Smooth muscle cell (in vitro differentiated cells): Measurements from ENCODE around the gene CDH12. TPM values are rescaled to one million over a fixed set of nuclear protein-coding genes. Genes with fewer than 3 reads are reported as not detected.

Experiments used
- DNase-seq: peaks from one replicate; lab custom pipeline; 2025; ENCODE audit not compliant: unreplicated experiment; lab: John Stamatoyannopoulos, UW
- H2AFZ ChIP-seq: fragments of 200-600 bp; sonication (generic); 2 replicates; pipeline ENCODE4 v1.6.0; 2016; ENCODE audit warnings: antibody characterized with exemption, low read depth, mild to moderate bottlenecking
- H3F3A ChIP-seq: fragments of 200-600 bp; sonication (generic); 2 replicates; pipeline ENCODE4 v1.6.0; 2017; ENCODE audit warnings: antibody characterized with exemption, low read depth
- H3K27ac ChIP-seq: fragments of 200-600 bp; sonication (generic); 2 replicates; pipeline ENCODE4 v1.5.1; 2016; ENCODE audit warnings: low read depth, mild to moderate bottlenecking
- H3K27me3 ChIP-seq: fragments of 200-600 bp; sonication (generic); 2 replicates; pipeline ENCODE4 v1.6.1; 2016; ENCODE audit warnings: low read depth, mild to moderate bottlenecking
- H3K36me3 ChIP-seq: fragments of 200-600 bp; sonication (generic); 2 replicates; pipeline ENCODE4 v1.5.1; 2016; ENCODE audit warnings: low read depth
- H3K4me1 ChIP-seq: fragments of 200-600 bp; sonication (generic); 2 replicates; pipeline ENCODE4 v1.5.1; 2016; ENCODE audit warnings: low read depth
- H3K4me2 ChIP-seq: fragments of 200-600 bp; sonication (generic); 2 replicates; pipeline ENCODE4 v1.6.0; 2016; ENCODE audit warnings: mild to moderate bottlenecking
- H3K4me3 ChIP-seq: fragments of 200-600 bp; sonication (generic); 2 replicates; pipeline ENCODE4 v1.5.1; 2016; ENCODE audit warnings: mild to moderate bottlenecking
- H3K79me2 ChIP-seq: fragments of 200-600 bp; sonication (generic); 2 replicates; pipeline ENCODE4 v1.6.0; 2016; ENCODE audit warnings: low read depth, mild to moderate bottlenecking
- H3K9ac ChIP-seq: fragments of 200-600 bp; sonication (generic); 2 replicates; pipeline ENCODE4 v1.6.0; 2016; ENCODE audit warnings: low read depth
- H3K9me3 ChIP-seq: fragments of 200-600 bp; sonication (generic); replicated peaks from 2 replicates; pipeline ENCODE4 v1.5.1; 2016; ENCODE audit warnings: low read depth
- H4K20me1 ChIP-seq: fragments of 200-600 bp; sonication (generic); 2 replicates; pipeline ENCODE4 v1.6.0; 2016; ENCODE audit warnings: low read depth
- CTCF ChIP-seq: fragments of 200-600 bp; sonication (generic); IDR thresholded peaks from 2 replicates; pipeline ENCODE4 v1.5.1; 2017; ENCODE audit warnings: borderline replicate concordance, mild to moderate bottlenecking, antibody characterized with exemption; ENCODE audit not compliant: insufficient read depth, poor library complexity, severe bottlenecking
- WGBS: methylation state at CpG from one replicate; pipeline ENCODE4 v1.1.7; 2016; ENCODE audit warnings: low lambda C conversion rate; 5-methylcytosine and 5-hydroxymethylcytosine counted together
- polyA plus RNA-seq: library from polyadenylated mRNA; unstranded; fragments of >200 nt; fragmentation: Nextera tagmentation; extraction: Ambion mirVana; gene quantifications from 2 replicates; pipeline ENCODE4 v1.2.1, GENCODE V29; 2016
- total RNA-seq: library from RNA; depleted of rRNA; stranded (reverse); fragments of >200 nt; gene quantifications from 2 replicates; pipeline ENCODE4 v1.2.3, GENCODE V29; 2014

Gene CDH12
- total and polyA plus RNA-seq, 2 experiments from 2014 or later, result not detected

- no peak overlapping the region for H3K4me3 ChIP-seq
- no peaks in the 10 kb centered on the region for H3K27me3 ChIP-seq
- TF ChIP-seq CTCF, result no peak
- H3K27ac ChIP-seq, result no peak overlapping the region
- H3K4me2 ChIP-seq, result no peak overlapping the region
- WGBS, result 78% methylated on average over 3 of the region's 3 CpGs
- no peaks in the 10 kb centered on the region for H3K9me3 ChIP-seq
- H4K20me1 ChIP-seq, result no peaks in the 10 kb centered on the region
- H3K9ac ChIP-seq, result no peak overlapping the region
- H3F3A ChIP-seq, result no peaks in the 10 kb centered on the region
- DNase-seq, result no peak
- no peaks in the 10 kb centered on the region for H3K4me1 ChIP-seq
- no peak overlapping the region for H2AFZ ChIP-seq
- H3K36me3 ChIP-seq, result no peaks in the 10 kb centered on the region
- H3K79me2 ChIP-seq, result no peaks in the 10 kb centered on the region
Measured at GRCh38 chr5:22354956-22355355, 498.2 kb downstream of the CDH12 start.

GRCh38 chr5:22352493-22352892 lies 500.7 kb downstream of the CDH12 start:
- Histone ChIP-seq H2AFZ (no peak overlapping the region), H3K4me3 (no peak overlapping the region), H3K4me1 (no peaks in the 10 kb centered on the region), H3K4me2 (no peak overlapping the region), H3K36me3 (no peaks in the 10 kb centered on the region), H4K20me1 (no peaks in the 10 kb centered on the region), H3K9ac (no peak overlapping the region), H3K9me3 (no peaks in the 10 kb centered on the region), H3K27ac (no peak overlapping the region), H3K79me2 (no peaks in the 10 kb centered on the region), H3F3A (no peaks in the 10 kb centered on the region), H3K27me3 (no peaks in the 10 kb centered on the region)
- WGBS, result 76% methylated on average over 4 of the region's 4 CpGs
- DNase-seq, result no peak
- TF ChIP-seq CTCF, result no peak

- WGBS, result 56% methylated on average over 2 of the region's 2 CpGs
- Histone ChIP-seq H3K4me3 (no peak overlapping the region), H3K4me1 (no peaks in the 10 kb centered on the region), H3K27me3 (no peaks in the 10 kb centered on the region), H3K27ac (no peak overlapping the region), H2AFZ (no peak overlapping the region), H3K79me2 (no peaks in the 10 kb centered on the region), H3F3A (no peaks in the 10 kb centered on the region), H3K36me3 (no peaks in the 10 kb centered on the region), H4K20me1 (no peaks in the 10 kb centered on the region), H3K9ac (no peak overlapping the region), H3K4me2 (no peak overlapping the region), H3K9me3 (no peaks in the 10 kb centered on the region)
- no peak for TF ChIP-seq CTCF
- DNase-seq, result no peak
Measured at GRCh38 chr5:22351178-22351577, 502.0 kb downstream of the CDH12 start.

- no peak overlapping the region for H3K4me3 ChIP-seq
- no peaks in the 10 kb centered on the region for H3K4me1 ChIP-seq
- no peaks in the 10 kb centered on the region for H3K27me3 ChIP-seq
- no peaks in the 10 kb centered on the region for H3K79me2 ChIP-seq
- H2AFZ ChIP-seq, result no peak overlapping the region
- H3K36me3 ChIP-seq, result no peaks in the 10 kb centered on the region
- DNase-seq, result no peak
- no peak for TF ChIP-seq CTCF
- no peak overlapping the region for H3K9ac ChIP-seq
- no peaks in the 10 kb centered on the region for H4K20me1 ChIP-seq
- 50% methylated on average over 6 of the region's 6 CpGs for WGBS
- no peak overlapping the region for H3K4me2 ChIP-seq
- H3K27ac ChIP-seq, result no peak overlapping the region
- H3F3A ChIP-seq, result no peaks in the 10 kb centered on the region
- H3K9me3 ChIP-seq, result no peaks in the 10 kb centered on the region
Measured at GRCh38 chr5:22348027-22348426, 505.1 kb downstream of the CDH12 start.
